ENCODE measurements around the gene SPEN. TPM values are rescaled to one million over a fixed set of nuclear protein-coding genes. Genes with fewer than 3 reads are reported as not detected.
A peak's percentile ranks its signal among the peaks of the same experiment; 100 is the strongest.

SPEN gene
- total and polyA plus RNA-seq, 10 of the 15 experiments (the other 5 are each of a cell fraction or from before 2014, with no cell fraction given) = 5.2 to 58.7 (median 20.1) TPM

DNA sequence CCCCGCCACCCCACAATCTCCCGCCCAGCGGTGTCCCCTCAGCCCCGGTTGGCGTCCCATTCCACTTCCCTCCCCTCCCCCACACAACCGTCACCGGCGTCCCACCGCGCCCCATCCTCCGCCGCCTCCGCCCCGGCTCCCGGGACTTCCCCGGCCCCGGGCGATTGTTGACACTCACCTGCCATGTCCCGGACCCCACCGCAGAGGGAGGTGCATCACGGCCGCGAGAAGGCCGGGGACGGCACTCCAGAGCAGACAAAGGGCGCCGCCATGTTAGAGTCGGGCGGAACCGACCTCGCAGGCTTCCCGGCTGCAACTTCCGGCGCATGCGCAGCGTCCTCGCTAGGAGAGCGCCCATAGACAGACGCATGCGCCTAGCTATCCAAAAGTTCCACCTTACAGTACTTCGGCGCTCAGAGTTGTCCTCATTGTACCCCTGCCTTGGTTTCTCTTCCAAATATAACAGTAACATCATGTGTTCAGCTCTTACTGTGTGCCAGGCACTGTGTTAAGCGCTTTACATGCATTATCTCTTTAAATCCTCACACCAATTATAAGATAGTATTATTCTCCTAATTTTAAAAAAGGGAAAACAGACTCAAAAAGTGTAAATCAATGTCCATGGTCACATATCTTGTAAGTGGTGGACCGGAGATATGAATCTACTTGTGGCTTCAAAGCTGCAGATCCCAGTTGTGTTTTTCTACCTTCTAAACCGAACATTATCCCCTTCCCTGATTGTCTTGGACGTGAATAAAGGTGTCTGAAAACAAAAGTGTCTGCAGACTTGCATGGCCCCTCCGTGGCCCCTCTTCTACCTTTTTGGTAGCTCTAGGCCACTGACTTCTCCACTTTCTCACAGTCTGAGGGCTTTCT, 128.5 kb downstream of the SPEN start, which contains the start of gene ZBTB17 (continued):
- TF ChIP-seq, protein P1, sequence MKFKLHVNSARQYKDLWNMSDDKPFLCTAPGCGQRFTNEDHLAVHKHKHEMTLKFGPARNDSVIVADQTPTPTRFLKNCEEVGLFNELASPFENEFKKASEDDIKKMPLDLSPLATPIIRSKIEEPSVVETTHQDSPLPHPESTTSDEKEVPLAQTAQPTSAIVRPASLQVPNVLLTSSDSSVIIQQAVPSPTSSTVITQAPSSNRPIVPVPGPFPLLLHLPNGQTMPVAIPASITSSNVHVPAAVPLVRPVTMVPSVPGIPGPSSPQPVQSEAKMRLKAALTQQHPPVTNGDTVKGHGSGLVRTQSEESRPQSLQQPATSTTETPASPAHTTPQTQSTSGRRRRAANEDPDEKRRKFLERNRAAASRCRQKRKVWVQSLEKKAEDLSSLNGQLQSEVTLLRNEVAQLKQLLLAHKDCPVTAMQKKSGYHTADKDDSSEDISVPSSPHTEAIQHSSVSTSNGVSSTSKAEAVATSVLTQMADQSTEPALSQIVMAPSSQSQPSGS (IDR thresholded peaks at IDR 0.05; ENCODE audit: low read length) = no peak
- TF ChIP-seq HCFC1 (IDR thresholded peaks at IDR 0.05; ENCODE audit: low read length) (peak; percentile 89), CREM (IDR thresholded peaks at IDR 0.05; ENCODE audit: low read depth) (peak; percentile 74), SIN3A (IDR thresholded peaks at IDR 0.05; ENCODE audit: low read depth, low read length) (peak; percentile 66), NBN (IDR thresholded peaks at IDR 0.05) (peak; percentile 34; the same call in 1 of the 2 replicates), CHD4 (IDR thresholded peaks at IDR 0.05) (no peak), PAX5 (IDR thresholded peaks at IDR 0.05; ENCODE audit: borderline replicate concordance, low read depth, low read length) (peak; percentile 47; the same call in 1 of the 2 replicates), BRCA1 (IDR thresholded peaks at IDR 0.05; ENCODE audit: low read depth, low read length) (no peak), ZNF384 (IDR thresholded peaks at IDR 0.05; ENCODE audit: borderline replicate concordance, low read depth, low read length) (no peak), ATF7 (IDR thresholded peaks at IDR 0.05; ENCODE audit: low read depth) (no peak), JUND (IDR thresholded peaks at IDR 0.05; ENCODE audit: low read depth, low read length) (no peak), RCOR1 (conservative IDR thresholded peaks at IDR 0.05; ENCODE audit: low read depth, low read length) (no peak), TCF12 (IDR thresholded peaks at IDR 0.05; ENCODE audit: low read depth, low read length) (0 out of 2 replicates have a peak, but pooled peaks have one; percentile 36), DPF2 (IDR thresholded peaks at IDR 0.05) (peak; percentile 36; the same call in 1 of the 2 replicates), KDM1A (IDR thresholded peaks at IDR 0.05; ENCODE audit: borderline replicate concordance) (no peak), STAT1 (conservative IDR thresholded peaks at IDR 0.05) (peak; percentile 40; the same call in 1 of the 2 replicates)
- TF ChIP-seq, protein P2, sequence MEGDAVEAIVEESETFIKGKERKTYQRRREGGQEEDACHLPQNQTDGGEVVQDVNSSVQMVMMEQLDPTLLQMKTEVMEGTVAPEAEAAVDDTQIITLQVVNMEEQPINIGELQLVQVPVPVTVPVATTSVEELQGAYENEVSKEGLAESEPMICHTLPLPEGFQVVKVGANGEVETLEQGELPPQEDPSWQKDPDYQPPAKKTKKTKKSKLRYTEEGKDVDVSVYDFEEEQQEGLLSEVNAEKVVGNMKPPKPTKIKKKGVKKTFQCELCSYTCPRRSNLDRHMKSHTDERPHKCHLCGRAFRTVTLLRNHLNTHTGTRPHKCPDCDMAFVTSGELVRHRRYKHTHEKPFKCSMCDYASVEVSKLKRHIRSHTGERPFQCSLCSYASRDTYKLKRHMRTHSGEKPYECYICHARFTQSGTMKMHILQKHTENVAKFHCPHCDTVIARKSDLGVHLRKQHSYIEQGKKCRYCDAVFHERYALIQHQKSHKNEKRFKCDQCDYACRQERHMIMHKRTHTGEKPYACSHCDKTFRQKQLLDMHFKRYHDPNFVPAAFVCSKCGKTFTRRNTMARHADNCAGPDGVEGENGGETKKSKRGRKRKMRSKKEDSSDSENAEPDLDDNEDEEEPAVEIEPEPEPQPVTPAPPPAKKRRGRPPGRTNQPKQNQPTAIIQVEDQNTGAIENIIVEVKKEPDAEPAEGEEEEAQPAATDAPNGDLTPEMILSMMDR (IDR thresholded peaks at IDR 0.05 in 2 of 3, conservative IDR thresholded peaks at IDR 0.05 in 1 of 3; ENCODE audit: control insufficient read depth in 2 of 3, extremely low read depth in 1 of 3, insufficient read depth in 1 of 3, low read depth in 3 of 3, low read length in 3 of 3) = no peak
- TF ChIP-seq, protein P3, sequence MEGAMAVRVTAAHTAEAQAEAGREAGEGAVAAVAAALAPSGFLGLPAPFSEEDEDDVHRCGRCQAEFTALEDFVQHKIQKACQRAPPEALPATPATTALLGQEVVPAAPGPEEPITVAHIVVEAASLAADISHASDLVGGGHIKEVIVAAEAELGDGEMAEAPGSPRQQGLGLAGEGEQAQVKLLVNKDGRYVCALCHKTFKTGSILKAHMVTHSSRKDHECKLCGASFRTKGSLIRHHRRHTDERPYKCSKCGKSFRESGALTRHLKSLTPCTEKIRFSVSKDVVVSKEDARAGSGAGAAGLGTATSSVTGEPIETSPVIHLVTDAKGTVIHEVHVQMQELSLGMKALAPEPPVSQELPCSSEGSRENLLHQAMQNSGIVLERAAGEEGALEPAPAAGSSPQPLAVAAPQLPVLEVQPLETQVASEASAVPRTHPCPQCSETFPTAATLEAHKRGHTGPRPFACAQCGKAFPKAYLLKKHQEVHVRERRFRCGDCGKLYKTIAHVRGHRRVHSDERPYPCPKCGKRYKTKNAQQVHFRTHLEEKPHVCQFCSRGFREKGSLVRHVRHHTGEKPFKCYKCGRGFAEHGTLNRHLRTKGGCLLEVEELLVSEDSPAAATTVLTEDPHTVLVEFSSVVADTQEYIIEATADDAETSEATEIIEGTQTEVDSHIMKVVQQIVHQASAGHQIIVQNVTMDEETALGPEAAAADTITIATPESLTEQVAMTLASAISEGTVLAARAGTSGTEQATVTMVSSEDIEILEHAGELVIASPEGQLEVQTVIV (IDR thresholded peaks at IDR 0.05; ENCODE audit: borderline replicate concordance, partially characterized antibody) = peak; percentile 36
- TF ChIP-seq, protein P4, sequence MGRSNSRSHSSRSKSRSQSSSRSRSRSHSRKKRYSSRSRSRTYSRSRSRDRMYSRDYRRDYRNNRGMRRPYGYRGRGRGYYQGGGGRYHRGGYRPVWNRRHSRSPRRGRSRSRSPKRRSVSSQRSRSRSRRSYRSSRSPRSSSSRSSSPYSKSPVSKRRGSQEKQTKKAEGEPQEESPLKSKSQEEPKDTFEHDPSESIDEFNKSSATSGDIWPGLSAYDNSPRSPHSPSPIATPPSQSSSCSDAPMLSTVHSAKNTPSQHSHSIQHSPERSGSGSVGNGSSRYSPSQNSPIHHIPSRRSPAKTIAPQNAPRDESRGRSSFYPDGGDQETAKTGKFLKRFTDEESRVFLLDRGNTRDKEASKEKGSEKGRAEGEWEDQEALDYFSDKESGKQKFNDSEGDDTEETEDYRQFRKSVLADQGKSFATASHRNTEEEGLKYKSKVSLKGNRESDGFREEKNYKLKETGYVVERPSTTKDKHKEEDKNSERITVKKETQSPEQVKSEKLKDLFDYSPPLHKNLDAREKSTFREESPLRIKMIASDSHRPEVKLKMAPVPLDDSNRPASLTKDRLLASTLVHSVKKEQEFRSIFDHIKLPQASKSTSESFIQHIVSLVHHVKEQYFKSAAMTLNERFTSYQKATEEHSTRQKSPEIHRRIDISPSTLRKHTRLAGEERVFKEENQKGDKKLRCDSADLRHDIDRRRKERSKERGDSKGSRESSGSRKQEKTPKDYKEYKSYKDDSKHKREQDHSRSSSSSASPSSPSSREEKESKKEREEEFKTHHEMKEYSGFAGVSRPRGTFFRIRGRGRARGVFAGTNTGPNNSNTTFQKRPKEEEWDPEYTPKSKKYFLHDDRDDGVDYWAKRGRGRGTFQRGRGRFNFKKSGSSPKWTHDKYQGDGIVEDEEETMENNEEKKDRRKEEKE (IDR thresholded peaks at IDR 0.05) = no peak
- TF ChIP-seq, protein P5, sequence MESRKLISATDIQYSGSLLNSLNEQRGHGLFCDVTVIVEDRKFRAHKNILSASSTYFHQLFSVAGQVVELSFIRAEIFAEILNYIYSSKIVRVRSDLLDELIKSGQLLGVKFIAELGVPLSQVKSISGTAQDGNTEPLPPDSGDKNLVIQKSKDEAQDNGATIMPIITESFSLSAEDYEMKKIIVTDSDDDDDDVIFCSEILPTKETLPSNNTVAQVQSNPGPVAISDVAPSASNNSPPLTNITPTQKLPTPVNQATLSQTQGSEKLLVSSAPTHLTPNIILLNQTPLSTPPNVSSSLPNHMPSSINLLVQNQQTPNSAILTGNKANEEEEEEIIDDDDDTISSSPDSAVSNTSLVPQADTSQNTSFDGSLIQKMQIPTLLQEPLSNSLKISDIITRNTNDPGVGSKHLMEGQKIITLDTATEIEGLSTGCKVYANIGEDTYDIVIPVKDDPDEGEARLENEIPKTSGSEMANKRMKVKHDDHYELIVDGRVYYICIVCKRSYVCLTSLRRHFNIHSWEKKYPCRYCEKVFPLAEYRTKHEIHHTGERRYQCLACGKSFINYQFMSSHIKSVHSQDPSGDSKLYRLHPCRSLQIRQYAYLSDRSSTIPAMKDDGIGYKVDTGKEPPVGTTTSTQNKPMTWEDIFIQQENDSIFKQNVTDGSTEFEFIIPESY (IDR thresholded peaks at IDR 0.05) = no peak
